ENCODE results near the gene BCL2L12.

GRCh38 chr19:49691243-49692146 lies 25.8 kb downstream of the BCL2L12 start:
- TF ChIP-seq CTCF (IDR thresholded peaks at IDR 0.05; ENCODE audit: insufficient read depth, low read length, poor library complexity, severe bottlenecking) (no peak), EZH2phosphoT487 (conservative IDR thresholded peaks at IDR 0.05; ENCODE audit: low read length) (no peak)
